NK-92 (cell line): Measurements from ENCODE around the gene ECM2.
"Not testable (repeated sequence)": the region's sequence is repeated elsewhere in the genome, so short reads cannot be mapped to it uniquely, and the experiment has no call there.

Source experiments
- DNase-seq: peaks from one replicate; lab custom pipeline; 2025; ENCODE audit not compliant: unreplicated experiment; lab: John Stamatoyannopoulos, UW

ECM2 gene

DNA sequence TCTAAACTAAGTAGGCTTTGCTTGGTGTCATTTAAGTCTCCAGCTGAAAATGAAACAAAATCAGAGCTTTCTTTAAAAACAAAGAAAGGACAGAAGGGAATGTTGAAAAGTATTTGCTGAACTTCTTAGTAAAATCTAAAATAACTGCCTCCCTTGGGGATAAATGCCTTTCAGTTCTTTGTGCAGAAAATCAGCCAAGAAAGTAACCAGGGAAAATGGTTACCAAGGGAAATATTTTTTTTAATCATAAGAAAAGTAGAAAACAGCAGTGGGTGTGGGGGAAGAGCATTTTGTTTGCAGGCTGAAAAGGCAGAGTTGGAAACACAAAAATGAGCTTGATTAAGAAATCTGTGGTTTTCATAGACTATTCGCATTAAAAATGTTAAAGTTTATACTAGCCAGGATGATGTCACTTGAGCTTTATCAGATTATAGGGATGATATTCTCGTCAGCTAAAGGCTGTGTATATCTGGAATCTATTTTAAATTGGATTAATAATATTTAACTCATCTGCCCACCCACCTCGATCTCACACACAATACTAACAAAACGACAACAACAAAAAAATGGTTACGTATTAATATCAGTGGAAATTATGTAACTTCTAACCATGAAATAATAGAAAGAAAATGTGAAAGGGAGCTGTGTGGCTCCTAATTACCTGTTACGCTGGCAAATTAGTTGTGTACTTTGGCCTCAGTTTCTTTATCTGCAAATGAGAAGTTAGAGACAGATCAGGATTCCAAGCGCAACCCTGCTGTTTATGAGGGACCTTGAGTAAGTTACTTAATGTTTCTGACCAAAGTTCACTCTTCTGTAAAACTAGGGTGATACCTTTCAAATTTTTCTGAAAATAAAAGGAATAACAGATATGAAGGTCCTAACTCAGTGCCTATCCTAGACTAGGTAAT is at the start of gene ECM2:
Gene ECM2 (minus strand): TSS at position 51 of the 911 bp plus-strand sequence. CDS start 13,124 bp downstream, outside the sequence.
- DNase-seq: no peak

DNA sequence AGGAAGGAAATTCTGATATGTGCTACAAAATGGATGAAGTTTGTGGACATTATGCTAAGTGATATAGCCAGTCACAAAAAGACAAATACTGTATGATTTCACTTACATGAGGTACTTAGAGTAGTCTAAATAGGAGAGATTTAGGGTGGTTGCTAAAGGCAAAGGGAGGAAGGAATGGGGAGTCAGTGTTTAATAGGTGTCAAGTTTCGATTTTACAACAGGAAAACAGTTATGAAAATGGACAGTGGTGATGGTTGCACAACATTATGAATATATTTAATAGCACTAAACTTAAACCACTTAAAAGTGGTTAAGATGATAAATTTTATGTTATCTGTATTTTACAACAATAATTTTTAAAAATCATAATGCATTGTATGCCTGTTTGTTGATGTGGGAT is 40.4 kb upstream of the ECM2 start:
- no peak for DNase-seq

DNA sequence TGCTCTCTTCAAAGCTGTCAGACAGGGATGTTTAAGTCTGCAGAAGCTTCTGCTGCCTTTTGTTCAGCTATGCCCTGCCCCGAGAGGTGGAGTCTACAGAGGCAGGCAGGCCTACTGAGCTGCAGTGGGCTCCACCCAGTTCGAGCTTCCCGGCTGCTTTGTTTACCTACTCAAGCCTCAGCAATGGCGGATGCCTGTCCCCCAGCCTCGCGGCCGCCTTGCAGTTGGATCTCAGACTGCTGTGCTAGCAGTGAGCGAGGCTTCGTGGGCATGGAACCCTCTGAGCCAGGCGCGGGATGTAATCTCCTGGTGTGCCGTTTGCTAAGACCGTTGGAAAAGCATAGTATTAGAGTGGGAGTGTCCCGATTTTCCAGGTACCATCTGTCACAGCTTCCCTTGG is 37.8 kb upstream of the ECM2 start:
- DNase-seq: not testable (repeated sequence)

DNA sequence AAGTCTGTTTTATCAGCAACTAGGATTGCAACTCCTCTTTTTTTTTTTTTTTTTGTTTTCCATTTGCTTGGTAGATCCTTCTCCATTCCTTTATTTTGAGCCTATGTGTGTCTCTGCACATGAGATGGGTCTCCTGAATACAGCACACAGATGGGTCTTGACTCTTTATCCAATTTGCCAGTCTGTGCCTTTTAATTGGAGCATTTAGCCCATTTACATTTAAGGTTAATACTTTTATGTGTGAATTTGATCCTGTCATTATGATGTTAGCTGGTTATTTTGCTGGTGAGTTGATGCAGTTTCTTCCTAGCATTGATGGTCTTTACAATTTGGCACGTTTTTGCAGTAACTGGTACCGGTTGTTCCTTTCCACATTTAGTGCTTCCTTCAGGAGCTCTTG is 36.1 kb upstream of the ECM2 start:
- not testable (repeated sequence) for DNase-seq

DNA sequence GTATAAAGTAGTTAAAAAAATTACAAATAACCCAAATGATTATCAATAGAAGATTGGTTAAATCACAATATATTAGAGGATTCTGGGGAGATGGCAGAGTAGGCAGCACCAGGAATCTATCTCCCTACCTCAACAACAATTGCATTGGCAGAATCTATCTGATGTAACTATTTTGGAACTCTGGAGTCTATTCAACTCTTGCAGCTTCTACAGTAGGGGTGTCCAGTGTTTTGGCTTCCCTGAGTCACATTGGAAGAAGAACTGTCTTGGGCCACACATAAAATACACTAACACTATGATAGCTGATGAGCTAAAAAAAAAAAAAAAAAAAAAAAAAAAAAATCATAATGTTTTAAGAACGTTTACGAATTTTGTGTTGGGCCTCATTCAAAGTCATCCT is 29.2 kb upstream of the ECM2 start:
- DNase-seq: no peak

DNA sequence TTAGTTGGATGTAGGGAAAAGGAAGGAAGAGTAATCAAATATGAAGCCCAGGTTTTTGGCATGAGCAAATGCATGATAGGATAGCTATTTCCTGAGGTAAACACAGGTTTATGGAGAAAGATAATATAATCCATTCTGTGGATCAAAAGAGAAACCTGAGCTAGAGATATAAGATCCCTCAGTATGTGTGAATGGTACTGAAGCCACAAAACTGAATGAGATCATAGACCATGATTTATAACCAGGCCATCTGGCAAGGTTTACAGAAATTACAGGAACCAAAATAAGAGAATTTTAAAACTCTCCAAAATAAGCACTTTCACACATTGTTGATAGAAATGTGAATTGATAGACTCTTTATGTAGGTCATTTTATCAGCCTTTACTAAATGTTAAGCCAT is 28.7 kb upstream of the ECM2 start:
- DNase-seq: no peak

DNA sequence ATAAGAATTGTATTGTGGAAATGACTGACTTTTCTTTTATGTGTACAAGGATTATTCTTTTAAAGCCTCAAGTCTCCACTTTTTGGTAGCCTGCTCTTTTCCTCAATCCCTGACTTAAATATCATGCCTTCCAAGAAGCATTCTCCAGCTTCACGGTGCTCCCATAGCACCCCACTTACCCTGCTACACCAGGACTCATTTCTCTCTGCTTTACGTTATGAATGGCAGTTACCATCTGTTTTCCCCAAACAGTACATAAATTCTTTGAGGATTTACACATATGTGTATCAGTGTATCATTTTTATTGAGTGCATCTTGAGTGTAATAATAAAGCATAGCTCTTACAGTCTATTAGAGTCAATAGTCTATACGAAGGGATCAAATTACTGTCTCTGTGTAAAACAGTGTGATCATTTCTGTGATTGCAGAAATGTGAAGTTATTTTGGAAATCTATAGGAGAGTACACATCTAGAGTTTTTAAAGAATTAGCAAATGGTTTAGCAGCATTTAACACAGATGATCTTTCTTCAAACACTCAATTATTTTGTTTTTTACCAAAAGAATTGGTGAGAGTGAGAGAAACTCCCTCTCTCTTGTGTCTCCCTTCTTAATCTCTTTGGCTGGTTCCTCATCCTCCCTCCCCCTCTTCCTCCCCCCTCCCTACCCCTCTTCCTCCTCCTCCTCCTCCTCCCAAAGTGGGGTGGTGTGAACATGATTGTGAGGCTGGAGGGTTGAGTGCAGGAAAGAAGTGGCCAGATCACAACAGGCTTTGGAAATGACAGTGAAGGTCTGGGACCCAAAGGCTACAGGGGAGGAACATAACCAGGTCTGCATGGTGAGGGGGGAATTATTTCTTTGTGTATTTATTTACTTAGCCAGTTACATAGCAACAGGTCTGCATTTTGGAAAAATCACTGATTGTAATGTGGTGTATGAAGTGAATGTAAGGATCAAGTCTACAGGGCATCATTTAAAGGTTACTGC is 27.6 kb upstream of the ECM2 start:
- no peak for DNase-seq

DNA sequence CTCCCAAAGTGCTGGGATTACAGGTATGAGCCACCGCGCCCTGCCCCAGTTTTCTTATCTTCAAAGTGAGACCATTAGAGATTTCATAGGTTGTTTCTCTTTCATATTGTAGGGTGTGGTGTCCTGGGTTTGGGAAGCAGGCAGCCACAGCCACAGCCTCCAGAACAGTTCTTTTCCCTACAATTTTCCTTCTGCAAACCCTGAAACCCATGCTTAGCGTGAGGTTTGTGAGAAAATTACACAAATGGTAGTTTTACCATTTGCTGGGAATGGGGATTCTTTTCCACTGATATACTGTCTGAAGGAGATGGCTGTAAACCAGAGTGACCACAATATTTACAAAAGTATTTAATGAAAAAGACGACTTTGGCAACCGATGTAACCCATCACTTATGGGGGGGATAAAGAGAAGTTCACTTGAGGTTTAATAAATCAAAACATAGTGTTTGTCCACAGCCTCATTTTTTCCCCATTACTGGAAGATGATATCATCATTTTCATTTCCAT is 26.7 kb upstream of the ECM2 start:
- DNase-seq: no peak

DNA sequence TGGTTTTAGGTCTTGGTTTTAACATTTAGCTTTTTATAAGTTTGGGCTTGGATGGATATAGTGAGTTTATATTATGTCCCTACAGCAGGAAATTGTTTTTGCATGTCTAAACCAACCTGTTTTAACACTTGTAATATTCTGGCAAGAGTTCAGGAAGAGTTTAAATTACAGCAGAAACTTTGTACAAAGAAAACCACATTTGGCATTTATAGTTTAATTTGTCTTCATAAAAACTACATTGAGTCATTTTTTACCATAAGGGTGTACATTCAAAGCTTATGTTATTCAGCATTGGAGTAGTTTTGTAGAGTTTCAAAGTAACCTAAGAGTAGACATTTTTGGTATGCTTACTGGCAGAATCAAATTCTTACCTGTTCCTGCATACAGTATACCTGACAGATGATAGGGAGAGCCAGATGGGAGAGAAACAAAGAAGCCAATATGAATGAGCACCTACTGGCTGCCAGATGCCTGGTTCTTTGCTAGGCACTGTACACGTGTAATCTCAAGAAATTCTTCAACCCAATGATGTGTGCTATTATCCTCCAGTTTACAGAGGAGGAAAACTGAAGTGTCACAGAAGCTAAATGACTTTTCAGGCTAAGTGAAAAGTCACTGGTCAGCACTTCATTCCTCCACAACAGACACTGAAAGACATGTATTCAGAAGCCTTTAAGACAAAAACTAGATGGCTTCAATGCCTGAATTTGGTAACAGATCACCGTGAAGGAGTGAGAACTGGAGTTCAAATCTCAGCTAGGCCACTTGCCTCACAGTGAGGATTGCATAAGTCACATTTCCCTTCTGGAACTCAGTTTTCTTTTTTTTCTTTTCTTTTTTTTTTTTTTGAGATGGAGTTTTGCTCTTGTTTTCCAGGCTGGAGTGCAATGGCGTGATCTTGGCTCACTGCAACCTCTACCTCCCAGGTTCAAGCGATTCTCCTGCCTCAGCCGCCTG is 25.9 kb upstream of the ECM2 start:
- DNase-seq: no peak

DNA sequence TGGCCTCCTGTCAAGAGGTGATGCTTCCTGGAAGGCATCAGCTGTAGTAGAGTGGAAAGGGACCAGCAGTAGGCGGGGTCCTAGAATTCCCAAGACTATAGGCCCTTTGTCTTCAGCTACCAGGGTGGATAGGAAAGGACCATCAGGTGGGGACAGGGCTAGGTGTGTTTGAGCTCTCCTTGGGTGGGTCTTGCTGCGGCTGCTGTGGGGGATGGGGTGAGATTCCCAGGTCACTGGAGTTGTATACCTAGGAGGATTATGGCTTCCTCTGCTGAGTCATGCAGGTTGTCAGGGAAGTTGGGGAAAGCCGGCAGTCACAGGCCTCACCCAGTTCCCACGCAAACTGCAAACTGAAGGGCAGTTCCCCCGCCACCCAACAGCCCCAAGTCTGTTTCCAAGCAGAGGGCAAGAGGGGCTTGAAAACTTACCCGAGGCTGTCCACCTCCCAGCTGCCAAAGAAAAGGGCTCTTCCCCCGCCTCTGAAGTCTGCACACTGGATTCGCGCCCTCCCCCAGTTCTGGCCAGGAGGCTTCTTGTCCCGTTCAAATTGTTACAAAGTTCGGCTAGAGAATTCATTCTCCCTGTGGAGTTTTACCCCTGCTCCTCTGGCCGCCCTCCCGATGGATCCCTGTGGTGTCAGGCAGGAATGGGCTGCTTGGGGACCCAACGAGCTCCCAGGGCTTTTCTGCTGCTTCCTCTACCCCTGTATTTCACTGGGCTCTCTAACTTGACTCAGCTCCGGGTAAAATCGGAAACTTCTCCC is 23.0 kb upstream of the ECM2 start:
- no peak for DNase-seq

DNA sequence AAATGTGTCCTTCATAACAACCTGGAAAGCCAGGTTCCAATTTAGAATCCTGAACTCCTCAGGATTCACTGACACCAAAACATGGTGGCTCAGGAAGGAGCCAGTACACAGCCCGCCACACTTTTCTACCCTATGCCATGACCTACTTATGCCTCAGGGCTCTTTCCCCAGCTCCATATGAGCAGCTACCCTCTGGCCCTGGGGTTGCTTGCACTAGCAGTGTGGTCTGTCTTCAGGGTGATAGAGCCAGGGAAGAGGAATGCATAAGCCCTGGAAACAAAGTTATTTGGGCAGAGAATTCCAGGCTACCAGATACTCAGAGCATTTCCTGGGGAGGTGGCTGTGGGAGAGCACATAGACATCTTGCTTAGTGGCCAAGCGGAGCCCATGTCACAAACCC is 15.0 kb upstream of the ECM2 start:
- no peak for DNase-seq

DNA sequence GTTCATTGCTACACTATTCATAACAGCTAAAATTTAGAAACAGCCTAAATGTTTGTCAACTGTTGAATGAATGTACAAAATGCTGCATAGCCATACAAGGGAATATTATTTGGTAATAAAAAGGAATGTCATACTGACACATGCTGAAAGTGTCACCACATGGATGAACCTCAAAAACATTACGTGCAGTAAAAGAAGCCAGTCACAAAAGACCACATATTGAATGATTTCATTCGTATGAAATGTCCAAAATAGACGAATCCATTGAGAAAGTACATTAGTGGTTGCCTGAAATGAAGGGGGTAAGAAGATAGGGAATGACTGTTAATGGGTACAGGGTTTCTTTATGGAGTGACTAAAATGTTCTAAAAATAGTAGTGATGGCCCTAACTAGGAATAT is 11.6 kb upstream of the ECM2 start:
- no peak for DNase-seq

DNA sequence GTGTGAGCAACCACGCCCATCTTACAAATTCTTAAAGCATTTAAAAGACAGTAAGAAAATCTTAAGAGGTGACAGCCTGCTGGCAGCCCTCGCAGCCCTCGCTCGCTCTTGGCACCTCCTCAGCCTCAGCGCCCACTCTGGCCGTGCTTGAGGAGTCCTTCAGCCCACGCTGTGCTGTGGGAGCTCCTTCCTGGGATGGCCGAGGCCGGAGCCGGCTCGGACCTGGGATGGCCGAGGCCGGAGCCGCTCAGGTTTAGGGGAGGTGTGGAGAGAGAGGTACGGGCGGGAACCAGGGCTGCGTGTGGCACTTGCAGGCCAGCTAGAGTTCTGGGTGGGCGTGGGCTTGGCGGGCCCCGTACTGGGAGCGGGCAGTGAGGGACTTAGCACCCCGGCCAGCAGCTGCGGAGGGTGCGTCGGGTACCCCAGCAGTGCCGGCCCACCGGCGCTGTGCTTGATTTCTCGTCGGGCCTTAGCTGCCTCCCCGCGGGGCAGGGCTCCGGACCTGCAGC is 9.3 kb upstream of the ECM2 start:
- no peak for DNase-seq

DNA sequence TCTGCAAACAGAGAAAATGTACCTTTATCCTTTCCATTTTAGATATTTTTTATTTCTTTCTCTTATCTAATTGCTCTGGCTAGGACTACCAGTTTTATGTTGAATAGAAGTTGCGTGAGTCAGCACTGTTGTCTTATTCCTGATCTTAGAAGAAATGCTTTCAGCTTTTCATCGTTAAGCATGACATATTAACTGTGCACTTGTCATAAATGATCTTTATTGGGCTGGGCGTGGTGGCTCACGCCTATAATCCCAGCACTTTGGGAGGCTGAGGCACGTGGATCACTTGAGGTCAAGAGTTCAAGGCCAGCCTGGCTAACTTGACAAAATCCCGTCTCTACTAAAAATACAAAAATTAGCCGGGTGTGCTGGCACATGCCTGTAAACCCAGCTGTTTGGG is 8.2 kb upstream of the ECM2 start:
- no peak for DNase-seq

DNA sequence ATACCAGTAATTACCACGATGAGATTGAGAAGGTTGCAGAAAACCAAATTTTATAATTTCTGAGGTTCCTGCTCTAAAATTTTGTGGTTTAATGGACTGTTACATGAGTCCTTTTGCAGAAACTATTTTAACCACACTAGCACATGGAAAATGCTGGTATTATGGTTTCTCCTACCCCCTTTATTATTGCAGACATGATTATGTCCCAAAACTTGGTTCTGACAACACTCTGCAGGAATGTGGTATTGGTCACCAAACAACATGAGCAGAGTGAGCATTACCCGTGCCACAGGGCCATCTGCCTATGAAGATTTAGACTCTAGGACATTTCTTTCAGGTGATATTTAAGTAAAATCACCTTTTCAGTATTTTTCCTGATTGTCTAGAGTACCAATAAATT is 2.8 kb upstream of the ECM2 start:
- DNase-seq: no peak

DNA sequence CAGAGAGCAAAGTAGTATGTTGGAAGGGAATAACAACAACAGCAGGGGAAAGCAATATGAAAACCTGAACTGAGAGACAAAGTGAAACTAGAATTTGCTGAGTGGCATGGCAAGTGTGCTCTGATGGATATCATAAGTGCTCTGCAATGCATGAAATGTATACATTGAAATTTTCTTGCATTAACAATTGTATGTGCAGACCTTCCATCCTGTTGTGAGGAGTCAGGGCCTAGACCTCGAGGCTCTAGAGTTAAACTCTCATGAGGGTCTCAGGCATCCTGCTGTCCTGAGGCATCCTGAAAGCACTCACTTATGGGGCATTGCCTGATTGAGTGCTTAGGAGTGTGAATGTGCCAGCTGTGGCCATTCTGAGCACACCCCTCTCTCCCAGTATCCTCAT is 1.1 kb downstream of the ECM2 start:
- DNase-seq: no peak

DNA sequence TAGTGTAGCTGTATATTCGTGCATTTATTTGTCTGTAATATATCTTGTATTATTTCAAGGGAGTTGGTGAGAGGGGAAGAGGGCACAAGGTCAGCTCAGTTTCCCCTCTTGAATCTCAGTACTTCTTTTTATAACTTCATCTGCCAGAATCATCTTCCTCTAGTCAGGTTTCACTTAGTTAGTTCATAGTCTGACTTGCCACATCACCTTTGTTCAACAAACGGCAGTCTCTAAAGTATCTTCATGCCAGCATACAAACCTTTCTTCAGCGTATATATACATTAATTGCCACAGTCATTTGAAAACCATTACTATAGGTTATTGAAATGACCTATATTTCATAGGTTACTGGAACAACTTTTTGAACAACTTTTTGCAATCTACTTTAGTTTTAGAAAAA is 1.6 kb downstream of the ECM2 start:
- no peak for DNase-seq

DNA sequence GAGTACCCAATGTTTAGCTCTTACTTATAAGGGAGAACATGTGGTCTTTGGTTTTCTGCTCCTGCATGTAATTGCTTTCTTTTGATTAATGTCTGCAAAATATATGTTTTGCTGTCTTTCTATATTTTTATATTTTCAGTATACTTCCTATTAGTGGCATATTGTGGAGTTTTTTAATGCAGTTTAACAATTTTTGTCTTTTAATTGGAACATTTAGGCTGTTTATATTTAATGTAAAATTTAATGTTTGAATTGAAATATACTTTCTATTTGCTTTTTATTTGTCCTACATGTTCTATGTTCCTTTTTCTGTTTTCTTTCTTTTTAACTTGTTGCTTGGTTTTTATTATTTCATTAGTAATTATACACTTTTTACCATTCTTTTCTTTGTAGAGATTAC is 4.9 kb downstream of the ECM2 start:
- no peak for DNase-seq

DNA sequence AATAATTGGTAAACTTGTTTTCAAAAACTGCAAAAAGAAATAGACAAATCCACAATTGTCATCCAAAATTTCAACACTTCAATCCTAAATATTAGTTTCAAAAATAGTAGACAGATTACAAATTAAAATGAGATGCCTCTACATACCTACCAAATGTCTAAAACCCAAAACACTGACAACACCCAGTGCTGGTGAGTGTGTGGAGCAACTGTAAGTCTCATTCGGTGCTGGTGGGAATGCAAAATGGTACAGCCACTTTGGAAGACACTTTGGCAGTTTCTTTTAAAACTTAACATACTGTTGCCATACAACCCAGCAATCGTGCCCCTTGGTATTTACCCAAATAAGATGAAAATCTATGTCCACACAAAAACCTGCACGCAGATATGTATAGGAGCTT is 6.7 kb downstream of the ECM2 start:
- no peak for DNase-seq

DNA sequence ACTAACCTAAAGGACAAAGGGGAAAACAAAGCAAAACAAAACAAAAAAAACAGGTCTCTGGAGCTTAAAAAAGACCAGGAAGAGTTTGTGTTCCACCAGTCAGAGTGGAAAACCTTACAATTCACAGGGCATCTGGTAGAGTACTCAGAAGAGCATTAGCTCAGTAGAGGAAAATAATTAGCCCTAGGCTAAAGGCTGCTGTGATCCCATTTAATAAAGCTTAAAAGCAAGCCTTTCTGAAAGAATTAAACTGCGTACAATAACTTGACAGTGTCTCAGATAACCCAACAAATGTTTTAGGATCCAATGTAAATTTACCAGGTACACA is 7.3 kb downstream of the ECM2 start:
- no peak for DNase-seq
